MCF 10A (cell line): ENCODE results near the gene PTER. TPM values are rescaled to one million over a fixed set of nuclear protein-coding genes. Genes with fewer than 3 reads are reported as not detected.

Source experiments
- BruUV-seq: library from RNA; stranded (reverse); fragments of 400-500 nt; replicated peaks from 2 replicates; lab custom pipeline; 2021; lab: Mats Ljungman, UMichigan
- CTCF ChIA-PET: fragments of 300-600 bp; sonication (Branson Sonifier 250); formaldehyde crosslinking; extraction: SDS; loops from one replicate; lab custom pipeline; 2021; ENCODE audit warnings: antibody characterized with exemption, inconsistent platforms; lab: Yijun Ruan, JAX
- POLR2A ChIA-PET: fragments of 300-600, 350-650 bp; sonication (Branson Sonifier 250); formaldehyde crosslinking; extraction: SDS; loops from one replicate; lab custom pipeline; 2020; ENCODE audit warnings: antibody characterized with exemption, inconsistent platforms; lab: Yijun Ruan, JAX
- DNase-seq: peaks from one replicate; pipeline ENCODE4 v3.0.0-alpha.2; 2018; ENCODE audit not compliant: unreplicated experiment
- H3K27ac Mint-ChIP-seq: one replicate; pipeline ENCODE4 v1.8.0; 2022; ENCODE audit warnings: mild to moderate bottlenecking, low read depth, mixed read lengths; ENCODE audit not compliant: unreplicated experiment
- H3K27me3 Mint-ChIP-seq: one replicate; pipeline ENCODE4 v1.8.0; 2022; ENCODE audit warnings: mixed read lengths; ENCODE audit not compliant: insufficient read depth, unreplicated experiment
- H3K36me3 Mint-ChIP-seq: one replicate; pipeline ENCODE4 v1.8.0; 2022; ENCODE audit warnings: mild to moderate bottlenecking, moderate library complexity, mixed read lengths; ENCODE audit not compliant: insufficient read depth, unreplicated experiment
- H3K4me1 Mint-ChIP-seq: one replicate; pipeline ENCODE4 v1.8.0; 2022; ENCODE audit warnings: mixed read lengths; ENCODE audit not compliant: insufficient read depth, unreplicated experiment
- H3K4me3 Mint-ChIP-seq: one replicate; pipeline ENCODE4 v1.8.0; 2022; ENCODE audit warnings: mild to moderate bottlenecking, moderate library complexity, mixed read lengths; ENCODE audit not compliant: unreplicated experiment
- H3K9me3 Mint-ChIP-seq: one replicate; pipeline ENCODE4 v1.8.0; 2022; ENCODE audit warnings: mixed read lengths; ENCODE audit not compliant: unreplicated experiment
- CTCF ChIP-seq: fragments of 200-600 bp; IDR thresholded peaks from one replicate; pipeline ENCODE4 v1.8.0; 2022; ENCODE audit warnings: antibody characterized with exemption, mild to moderate bottlenecking; ENCODE audit not compliant: unreplicated experiment
- intact Hi-C: fragments of 100-400 bp; cut with micrococcal nuclease; formaldehyde crosslinking; loops from 2 replicates; pipeline ENCODE4 v1.14.1; 2022
- total RNA-seq: library from RNA; stranded (reverse); gene quantifications from 2 replicates; pipeline ENCODE4 v1.2.3, GENCODE V29; 2022

PTER gene
- total RNA-seq, 1 experiment from 2014 or later = 50.8 TPM

DNA sequence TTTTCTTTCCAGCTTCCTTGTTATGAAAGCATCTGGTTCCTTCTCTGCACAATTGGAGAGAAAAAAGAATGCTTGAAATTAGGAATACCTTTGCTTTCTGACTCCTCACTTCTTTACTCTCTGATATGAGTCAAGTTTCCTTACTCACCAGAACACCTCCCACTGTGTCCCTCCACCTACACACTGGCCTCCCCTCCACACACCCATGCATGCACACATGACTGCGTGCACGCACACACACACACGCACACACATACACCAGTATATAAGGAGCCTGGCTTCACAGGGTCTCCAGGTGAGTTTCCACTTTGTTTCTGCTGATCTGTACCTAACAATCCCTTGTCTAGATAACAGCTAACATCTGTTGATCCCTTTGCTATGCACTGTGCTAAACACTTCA, 11.4 kb upstream of the PTER start:
- H3K27ac Mint-ChIP-seq = no peak overlapping the region
- intact Hi-C loops = no loop called here
- ChIA-PET POLR2A (no interaction called here), CTCF (no interaction called here)
- no peak for TF ChIP-seq CTCF
- H3K4me1 Mint-ChIP-seq = peaks cover 6% of the 10 kb centered on the region
- DNase-seq = no peak
- H3K36me3 Mint-ChIP-seq = peaks cover 6% of the 10 kb centered on the region
- no peaks in the 10 kb centered on the region for H3K9me3 Mint-ChIP-seq
- peaks cover 9% of the 10 kb centered on the region for H3K27me3 Mint-ChIP-seq
- no TSS peak for BruUV-seq
- no peak overlapping the region for H3K4me3 Mint-ChIP-seq

DNA sequence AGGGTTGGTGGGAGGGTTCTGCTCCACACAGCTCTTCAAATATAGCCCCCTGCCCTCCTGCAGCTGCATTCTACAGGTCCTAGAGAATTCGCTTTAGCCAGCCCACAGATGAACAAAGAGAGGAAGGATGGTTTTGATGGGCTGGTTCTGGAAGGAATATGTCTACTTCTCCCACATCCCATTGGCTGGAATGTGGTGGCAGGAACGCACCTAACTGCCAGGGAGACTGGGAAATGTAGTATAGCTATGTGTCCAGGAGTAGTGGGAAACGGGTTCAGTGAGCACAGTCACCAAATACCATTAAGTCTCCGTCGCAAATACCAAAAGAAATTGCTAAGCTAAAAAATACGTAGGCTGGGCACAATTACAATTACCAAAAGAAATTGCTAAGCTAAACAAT, 7.3 kb upstream of the PTER start:
- H3K9me3 Mint-ChIP-seq = no peaks in the 10 kb centered on the region
- H3K36me3 Mint-ChIP-seq = peaks cover 6% of the 10 kb centered on the region
- no peaks in the 10 kb centered on the region for H3K27me3 Mint-ChIP-seq
- POLR2A ChIA-PET = no interaction called here
- no TSS peak for BruUV-seq
- no peak overlapping the region for H3K27ac Mint-ChIP-seq
- CTCF ChIA-PET = no interaction called here
- peaks cover 6% of the 10 kb centered on the region for H3K4me1 Mint-ChIP-seq
- TF ChIP-seq CTCF = no peak
- DNase-seq = no peak
- intact Hi-C loops = no loop called here
- H3K4me3 Mint-ChIP-seq = no peak overlapping the region

DNA sequence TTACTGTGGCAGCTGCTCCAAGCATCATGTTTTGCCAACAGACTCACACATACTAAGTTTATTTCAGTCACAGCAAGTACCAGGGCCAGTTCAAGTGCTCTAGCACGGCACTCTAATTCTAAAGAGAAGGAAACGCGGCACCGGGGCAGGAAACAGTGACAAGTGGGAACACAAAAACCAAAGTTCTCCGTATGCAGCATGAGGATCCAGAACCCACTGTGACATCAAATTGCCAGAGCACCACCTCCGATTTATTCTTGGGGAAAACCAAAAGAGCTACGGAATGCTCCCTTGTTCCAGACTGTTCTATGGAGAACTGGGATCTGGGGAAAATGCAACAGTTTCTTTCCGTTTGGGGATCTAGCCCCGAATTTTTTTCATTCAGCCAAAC, 448 bp upstream of the PTER start:
- Mint-ChIP-seq H3K4me1 (peaks cover 24% of the 10 kb centered on the region), H3K27me3 (no peaks in the 10 kb centered on the region), H3K27ac (peak overlapping the region; percentile 94), H3K4me3 (peak overlapping the region; percentile 91), H3K9me3 (no peaks in the 10 kb centered on the region), H3K36me3 (peaks cover 6% of the 10 kb centered on the region)
- DNase-seq = no peak
- POLR2A ChIA-PET = interaction anchor here (0.6 kb wide), 1 partner anchor 20 kb away, joined by 3 read pairs; no protein-coding TSS in a partner anchor
- CTCF ChIA-PET = no interaction called here
- intact Hi-C loops = no loop called here
- TF ChIP-seq CTCF = no peak
- no TSS peak for BruUV-seq

DNA sequence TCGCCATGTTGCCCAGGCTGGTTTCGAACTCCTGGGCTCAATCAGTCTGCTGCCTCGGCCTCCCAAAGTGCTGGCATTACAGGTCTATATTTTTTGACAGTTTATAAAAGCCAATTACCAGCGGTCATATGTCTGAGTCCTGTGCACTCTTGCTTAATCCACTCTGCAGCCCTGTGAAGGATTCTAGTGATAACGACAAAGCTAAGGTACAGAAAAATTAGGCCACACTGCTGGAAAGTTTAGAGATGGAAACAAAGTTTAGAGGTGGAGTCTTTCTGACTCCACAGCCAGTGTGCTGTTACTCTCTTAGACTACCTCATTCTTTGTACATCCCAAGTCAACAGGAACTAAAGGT, 707 bp downstream of the PTER start:
- Mint-ChIP-seq H3K27me3 (no peaks in the 10 kb centered on the region), H3K36me3 (peaks cover 6% of the 10 kb centered on the region), H3K27ac (peak overlapping the region; percentile 94), H3K4me1 (peaks cover 29% of the 10 kb centered on the region), H3K9me3 (no peaks in the 10 kb centered on the region), H3K4me3 (peak overlapping the region; percentile 91)
- intact Hi-C loops = loop anchor here (1.0 kb wide), 1 partner anchor 108 kb away; no protein-coding TSS in a partner anchor
- no peak for DNase-seq
- TF ChIP-seq CTCF = no peak
- POLR2A ChIA-PET = interaction anchor here (1.1 kb wide), 1 partner anchor 206 kb away, joined by 3 read pairs; no protein-coding TSS in a partner anchor
- CTCF ChIA-PET = interaction anchor here (0.6 to 1.1 kb wide), 2 partner anchors 46 to 329 kb away, joined by 3 read pairs; no protein-coding TSS in a partner anchor
- BruUV-seq = TSS peak; percentile 63
